GM19328 (cell line): ENCODE data around the gene AACS.
A peak's percentile ranks its signal among the peaks of the same experiment; 100 is the strongest.
"Not testable (repeated sequence)": the region's sequence is repeated elsewhere in the genome, so short reads cannot be mapped to it uniquely, and the experiment has no call there.

ENCODE experiments used
- ATAC-seq: cut with Tn5 transposase; IDR thresholded peaks from one replicate; pipeline ENCODE4 v1.9.1; 2021; ENCODE audit warnings: mild to moderate bottlenecking, moderate library complexity; ENCODE audit not compliant: unreplicated experiment

Gene AACS

GRCh38 chr12:125056306-125056705, 8.9 kb upstream of the AACS start:
- ATAC-seq: no peak

GRCh38 chr12:125057708-125058107, 7.5 kb upstream of the AACS start:
- no peak for ATAC-seq

GRCh38 chr12:125061229-125061628, 4.0 kb upstream of the AACS start:
- no peak for ATAC-seq

GRCh38 chr12:125063522-125063921, 1.7 kb upstream of the AACS start:
- ATAC-seq: not testable (repeated sequence)

- no peak for ATAC-seq
Measured at GRCh38 chr12:125064492-125064891, 743 bp upstream of the AACS start.

GRCh38 chr12:125065919-125066570, 810 bp downstream of the AACS start:
- ATAC-seq: peak; percentile 6

- ATAC-seq: no peak
Measured at GRCh38 chr12:125068391-125068790, 3.2 kb downstream of the AACS start.

- ATAC-seq: no peak
Measured at GRCh38 chr12:125069616-125070015, 4.4 kb downstream of the AACS start.

GRCh38 chr12:125070112-125070511, 4.9 kb downstream of the AACS start:
- ATAC-seq: no peak

GRCh38 chr12:125070661-125071390, 5.6 kb downstream of the AACS start:
- no peak for ATAC-seq

GRCh38 chr12:125071456-125071855, 6.2 kb downstream of the AACS start:
- ATAC-seq: no peak

- no peak for ATAC-seq
Measured at GRCh38 chr12:125072496-125072895, 7.3 kb downstream of the AACS start.

GRCh38 chr12:125074294-125074693, 9.1 kb downstream of the AACS start:
- not testable (repeated sequence) for ATAC-seq

- no peak for ATAC-seq
Measured at GRCh38 chr12:125076103-125076502, 10.9 kb downstream of the AACS start.

GRCh38 chr12:125079084-125079483, 13.8 kb downstream of the AACS start:
- ATAC-seq: no peak

GRCh38 chr12:125079648-125080645, 14.7 kb downstream of the AACS start:
- no peak for ATAC-seq

- no peak for ATAC-seq
Measured at GRCh38 chr12:125081427-125081826, 16.2 kb downstream of the AACS start.

GRCh38 chr12:125083072-125083471, 17.8 kb downstream of the AACS start:
- ATAC-seq: no peak

- not testable (repeated sequence) for ATAC-seq
Measured at GRCh38 chr12:125088199-125088598, 23.0 kb downstream of the AACS start.

- ATAC-seq: no peak
Measured at GRCh38 chr12:125089083-125089482, 23.8 kb downstream of the AACS start.

- ATAC-seq: no peak
Measured at GRCh38 chr12:125089626-125090025, 24.4 kb downstream of the AACS start.
